GM12878 (cell line): ENCODE measurements around the gene PTMA. TPM values are rescaled to one million over a fixed set of nuclear protein-coding genes. Genes with fewer than 3 reads are reported as not detected.

ENCODE experiments used
- ATAC-seq: fragments of 200-7000 bp; cut with Tn5 transposase; 3 replicates; pipeline ENCODE4 v1.9.1; 2020; ENCODE audit warnings: mild to moderate bottlenecking, moderate library complexity
- BruUV-seq: library from RNA; stranded (reverse); fragments of 400-500 nt; replicated peaks from 2 replicates; lab custom pipeline; 2021; lab: Mats Ljungman, UMichigan
- CTCF ChIA-PET: fragments of 300-600 bp; sonication (Branson Sonifier 250); formaldehyde crosslinking; extraction: SDS; loops from one replicate; lab custom pipeline; 2021; ENCODE audit warnings: inconsistent platforms; lab: Yijun Ruan, JAX
- POLR2A ChIA-PET: fragments of 350-600 bp; formaldehyde crosslinking; extraction: SDS; loops from one replicate; lab custom pipeline; 2021; ENCODE audit warnings: inconsistent platforms; lab: Charles Lee
- RAD21 ChIA-PET: fragments of 300-600 bp; sonication (Branson Sonifier 250); formaldehyde crosslinking; loops from one replicate; lab custom pipeline; 2023; ENCODE audit warnings: antibody characterized with exemption; ENCODE audit not compliant: unreplicated experiment; lab: Charles Lee
- SMC1A ChIA-PET: fragments of 300-600 bp; sonication (Branson Sonifier 250); formaldehyde crosslinking; loops from one replicate; lab custom pipeline; 2023; ENCODE audit not compliant: unreplicated experiment, uncharacterized antibody; lab: Charles Lee
- DNase-seq: peaks from one replicate; pipeline ENCODE4 v3.0.0-alpha.2; 2011; ENCODE audit warnings: low read depth, low spot score
- FAIRE-seq: peaks from 3 replicates; lab custom pipeline; 2011; peaks lifted over from hg19 to GRCh38; lab: Jason Lieb, UNC
- H2AFZ ChIP-seq: 2 replicates; pipeline ENCODE4 v1.6.0; 2011; ENCODE audit warnings: low read depth, low read length, control low read depth; ENCODE audit not compliant: control insufficient read depth
- H3K27ac ChIP-seq: 2 replicates; pipeline ENCODE4 v1.5.1; 2011; ENCODE audit warnings: control low read depth; ENCODE audit not compliant: control insufficient read depth, insufficient read depth
- H3K27me3 ChIP-seq, 2 experiments: replicated peaks in 1 of 2; 2 replicates each; pipeline versions ENCODE4 v1.6.0 to v1.6.1; 2011; ENCODE audit warnings: low read length in 1 of 2; ENCODE audit not compliant: control insufficient read depth in 2 of 2, insufficient read depth in 2 of 2
- H3K36me3 ChIP-seq, 2 experiments: 2 replicates each; pipeline ENCODE4 v1.5.1; 2011; ENCODE audit warnings: low read length in 1 of 2; ENCODE audit not compliant: control insufficient read depth in 2 of 2, insufficient read depth in 2 of 2
- H3K4me1 ChIP-seq: 2 replicates; pipeline ENCODE4 v1.6.1; 2011; ENCODE audit warnings: mild to moderate bottlenecking, low read length, moderate library complexity, mixed read lengths; ENCODE audit not compliant: control insufficient read depth, insufficient read depth
- H3K4me2 ChIP-seq: 2 replicates; pipeline ENCODE4 v1.6.0; 2011; ENCODE audit warnings: control low read depth; ENCODE audit not compliant: control insufficient read depth, insufficient read depth
- H3K4me3 ChIP-seq: fragments of 200-600 bp; sonication (generic); 2 replicates; pipeline ENCODE4 v1.5.1; 2016
- H3K79me2 ChIP-seq: 2 replicates; pipeline ENCODE4 v1.6.0; 2011; ENCODE audit warnings: low read length; ENCODE audit not compliant: control insufficient read depth, insufficient read depth
- H3K9ac ChIP-seq: 2 replicates; pipeline ENCODE4 v1.8.0; 2011; ENCODE audit warnings: low read length, control low read depth, mixed read lengths; ENCODE audit not compliant: control insufficient read depth, insufficient read depth
- H3K9me3 ChIP-seq: replicated peaks from 3 replicates; pipeline ENCODE4 v1.5.1; 2011; ENCODE audit warnings: mild to moderate bottlenecking, low read length; ENCODE audit not compliant: control insufficient read depth, insufficient read depth
- H4K20me1 ChIP-seq: 2 replicates; pipeline ENCODE4 v1.6.0; 2011; ENCODE audit not compliant: control insufficient read depth, insufficient read depth
- EZH2 ChIP-seq: IDR thresholded peaks from 2 replicates; pipeline ENCODE4 v1.6.1; 2012; ENCODE audit warnings: low read depth, mild to moderate bottlenecking, control low read depth, inconsistent platforms, low read length, borderline replicate concordance; ENCODE audit not compliant: control insufficient read depth
- FOS ChIP-seq: IDR thresholded peaks from 3 replicates; pipeline ENCODE4 v1.6.1; 2011; ENCODE audit warnings: borderline replicate concordance; ENCODE audit not compliant: insufficient read length; ENCODE audit errors: extremely low read depth
- NFYA ChIP-seq: IDR thresholded peaks from 2 replicates; pipeline ENCODE4 v1.6.1; 2011; ENCODE audit warnings: low read depth, mild to moderate bottlenecking, low read length, improper control_type of control experiment, borderline replicate concordance
- NKRF ChIP-seq: fragments of 450-650 bp; conservative IDR thresholded peaks from 2 replicates; pipeline ENCODE4 v1.6.1; 2017; ENCODE audit warnings: mild to moderate bottlenecking, moderate library complexity
- POLR2A ChIP-seq: IDR thresholded peaks from 2 replicates; pipeline ENCODE4 v1.6.1; 2011; ENCODE audit warnings: low read depth, mild to moderate bottlenecking, low read length
- RELA ChIP-seq: fragments of 450-650 bp; IDR thresholded peaks from 2 replicates; pipeline ENCODE4 v1.8.0; 2014; ENCODE audit warnings: borderline replicate concordance; ENCODE audit not compliant: partially characterized antibody
- RFX5 ChIP-seq: IDR thresholded peaks from 2 replicates; pipeline ENCODE4 v1.6.1; 2011; ENCODE audit warnings: low read depth, low read length, improper control_type of control experiment
- SP1 ChIP-seq: IDR thresholded peaks from one replicate; pipeline ENCODE4 v1.6.1; 2011; ENCODE audit warnings: low read depth, low read length
- SREBF1 ChIP-seq: IDR thresholded peaks from 2 replicates; pipeline ENCODE4 v1.6.1; 2012; ENCODE audit warnings: mild to moderate bottlenecking, low read length
- SUPT20H ChIP-seq: IDR thresholded peaks from 2 replicates; pipeline ENCODE4 v1.6.1; 2011; ENCODE audit warnings: low read depth, mild to moderate bottlenecking, low read length, moderate library complexity, borderline replicate concordance; ENCODE audit not compliant: control insufficient read depth
- WGBS: methylation state at CpG from one replicate; pipeline ENCODE4 v1.1.6; 2016; ENCODE audit warnings: low lambda C conversion rate; ENCODE audit not compliant: insufficient replicate concordance, insufficient coverage; ENCODE audit errors: missing lambda C conversion rate; 5-methylcytosine and 5-hydroxymethylcytosine counted together
- in situ Hi-C: fragments of 300-500 bp; cut with MboI; formaldehyde crosslinking; loops from 9 replicates; pipeline ENCODE4 v1.14.3; 2018; ENCODE audit warnings: mixed read lengths
- intact Hi-C: fragments of 100-400 bp; cut with micrococcal nuclease; formaldehyde crosslinking; loops from one replicate; pipeline ENCODE4 v1.14.2; 2022; ENCODE audit not compliant: unreplicated experiment
- polyA plus RNA-seq, 11 experiments: library from polyadenylated mRNA; depleted of rRNA in 4 of 11; unstranded in 6 of 11; stranded (reverse) in 5 of 11; fragments of >200 nt; fragmentation: Nextera tagmentation in 4 of 11; fragmentation: Illumina TruSeq in 1 of 11; extraction: Ambion mirVana in 4 of 11; extraction: Trizol in 1 of 11; gene quantifications; 1 replicate in 1 of 11; 2 replicates in 10 of 11; pipeline versions ENCODE4 v1.2.1 to v1.2.3, GENCODE V29; 2011 to 2016; ENCODE audit warnings: inconsistent platforms in 2 of 11, missing spikeins in 2 of 11, low read depth in 1 of 11
- total RNA-seq, 4 experiments: library from RNA; depleted of rRNA in 3 of 4; stranded (reverse); fragments of >200 nt in 3 of 4; fragmentation: Illumina TruSeq in 1 of 4; extraction: Trizol in 1 of 4; gene quantifications; 2 replicates each; pipeline versions ENCODE4 v1.2.1 to v1.2.3, GENCODE V29; 2013 to 2021
- TF ChIP-seq, protein P1 (sequence below): IDR thresholded peaks from 2 replicates; pipeline ENCODE4 v1.6.1; 2011; ENCODE audit warnings: borderline replicate concordance, low read depth, mild to moderate bottlenecking, moderate library complexity, low read length; ENCODE audit not compliant: insufficient read depth, poor library complexity, severe bottlenecking
- TF ChIP-seq, protein P2 (sequence below): IDR thresholded peaks from 2 replicates; pipeline ENCODE4 v1.6.1; 2011; ENCODE audit warnings: mild to moderate bottlenecking, low read depth, low read length, moderate library complexity; ENCODE audit not compliant: insufficient replicate concordance
- TF ChIP-seq, protein P3 (sequence below): fragments of 450-650 bp; formaldehyde crosslinking; IDR thresholded peaks from 2 replicates; pipeline ENCODE4 v1.4.0; 2020; ENCODE audit warnings: mild to moderate bottlenecking, moderate library complexity

PTMA gene
- total and polyA plus RNA-seq, 10 of the 15 experiments (the other 5 are each of a cell fraction or from before 2014, with no cell fraction given): 1,144 to 5,018 (median 3,464) TPM

GRCh38 chr2:231664727-231665126 lies 43.6 kb upstream of the PTMA start:
- peak overlapping the region; percentile 97 for H3K27ac ChIP-seq
- H2AFZ ChIP-seq: peak overlapping the region; percentile 24; the same call in 1 of the 2 replicates
- intact Hi-C loops: loop anchor here (10.0 kb wide), 1 partner anchor 270 kb away; the partner anchor contains the start of gene B3GNT7
- RAD21 ChIA-PET: interaction anchor here (0.8 to 9.4 kb wide), 4 partner anchors 8 to 51 kb away, joined by 3 to 70 read pairs (median 28); no protein-coding TSS in a partner anchor
- SMC1A ChIA-PET: interaction anchor here (1.9 to 3.9 kb wide), 2 partner anchors 10 to 13 kb away, joined by 6 to 20 read pairs; no protein-coding TSS in a partner anchor
- WGBS: 80% methylated on average over 8 of the region's 8 CpGs
- no peaks in the 10 kb centered on the region for H3K27me3 ChIP-seq
- H3K9ac ChIP-seq: peak overlapping the region; percentile 18; the same call in 1 of the 2 replicates
- peaks cover 41% of the 10 kb centered on the region for H3K4me1 ChIP-seq
- peaks cover 19% of the 10 kb centered on the region for H3K79me2 ChIP-seq
- POLR2A ChIA-PET: interaction anchor here (0.7 to 9.2 kb wide), 6 partner anchors 10 to 116 kb away, joined by 3 to 119 read pairs (median 20); partner anchors contain the start of genes PDE6D and PTMA
- no peaks in the 10 kb centered on the region for H3K36me3 ChIP-seq
- no TSS peak for BruUV-seq
- ATAC-seq (no peak), DNase-seq (no peak), FAIRE-seq (no peak)
- no peaks in the 10 kb centered on the region for H4K20me1 ChIP-seq
- H3K4me2 ChIP-seq: no peak overlapping the region
- no peak overlapping the region for H3K4me3 ChIP-seq
- CTCF ChIA-PET: interaction anchor here (1.2 to 9.9 kb wide), 4 partner anchors 10 to 51 kb away, joined by 4 to 151 read pairs (median 27); partner anchors contain the start of gene PTMA
- in situ Hi-C loops: no loop called here
- H3K9me3 ChIP-seq: no peaks in the 10 kb centered on the region
- TF ChIP-seq NFYA: no peak
- TF ChIP-seq, protein P1, sequence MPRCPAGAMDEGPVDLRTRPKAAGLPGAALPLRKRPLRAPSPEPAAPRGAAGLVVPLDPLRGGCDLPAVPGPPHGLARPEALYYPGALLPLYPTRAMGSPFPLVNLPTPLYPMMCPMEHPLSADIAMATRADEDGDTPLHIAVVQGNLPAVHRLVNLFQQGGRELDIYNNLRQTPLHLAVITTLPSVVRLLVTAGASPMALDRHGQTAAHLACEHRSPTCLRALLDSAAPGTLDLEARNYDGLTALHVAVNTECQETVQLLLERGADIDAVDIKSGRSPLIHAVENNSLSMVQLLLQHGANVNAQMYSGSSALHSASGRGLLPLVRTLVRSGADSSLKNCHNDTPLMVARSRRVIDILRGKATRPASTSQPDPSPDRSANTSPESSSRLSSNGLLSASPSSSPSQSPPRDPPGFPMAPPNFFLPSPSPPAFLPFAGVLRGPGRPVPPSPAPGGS: no peak
- TF ChIP-seq NKRF: no peak
- TF ChIP-seq, protein P2, sequence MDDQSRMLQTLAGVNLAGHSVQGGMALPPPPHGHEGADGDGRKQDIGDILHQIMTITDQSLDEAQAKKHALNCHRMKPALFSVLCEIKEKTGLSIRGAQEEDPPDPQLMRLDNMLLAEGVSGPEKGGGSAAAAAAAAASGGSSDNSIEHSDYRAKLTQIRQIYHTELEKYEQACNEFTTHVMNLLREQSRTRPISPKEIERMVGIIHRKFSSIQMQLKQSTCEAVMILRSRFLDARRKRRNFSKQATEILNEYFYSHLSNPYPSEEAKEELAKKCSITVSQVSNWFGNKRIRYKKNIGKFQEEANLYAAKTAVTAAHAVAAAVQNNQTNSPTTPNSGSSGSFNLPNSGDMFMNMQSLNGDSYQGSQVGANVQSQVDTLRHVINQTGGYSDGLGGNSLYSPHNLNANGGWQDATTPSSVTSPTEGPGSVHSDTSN: no peak
- no peak for TF ChIP-seq FOS
- no peak for TF ChIP-seq RFX5
- no peak for TF ChIP-seq SUPT20H
- no peak for TF ChIP-seq SREBF1
- TF ChIP-seq EZH2: no peak
- no peak for TF ChIP-seq POLR2A
- no peak for TF ChIP-seq RELA
- no peak for TF ChIP-seq SP1
- TF ChIP-seq, protein P3, sequence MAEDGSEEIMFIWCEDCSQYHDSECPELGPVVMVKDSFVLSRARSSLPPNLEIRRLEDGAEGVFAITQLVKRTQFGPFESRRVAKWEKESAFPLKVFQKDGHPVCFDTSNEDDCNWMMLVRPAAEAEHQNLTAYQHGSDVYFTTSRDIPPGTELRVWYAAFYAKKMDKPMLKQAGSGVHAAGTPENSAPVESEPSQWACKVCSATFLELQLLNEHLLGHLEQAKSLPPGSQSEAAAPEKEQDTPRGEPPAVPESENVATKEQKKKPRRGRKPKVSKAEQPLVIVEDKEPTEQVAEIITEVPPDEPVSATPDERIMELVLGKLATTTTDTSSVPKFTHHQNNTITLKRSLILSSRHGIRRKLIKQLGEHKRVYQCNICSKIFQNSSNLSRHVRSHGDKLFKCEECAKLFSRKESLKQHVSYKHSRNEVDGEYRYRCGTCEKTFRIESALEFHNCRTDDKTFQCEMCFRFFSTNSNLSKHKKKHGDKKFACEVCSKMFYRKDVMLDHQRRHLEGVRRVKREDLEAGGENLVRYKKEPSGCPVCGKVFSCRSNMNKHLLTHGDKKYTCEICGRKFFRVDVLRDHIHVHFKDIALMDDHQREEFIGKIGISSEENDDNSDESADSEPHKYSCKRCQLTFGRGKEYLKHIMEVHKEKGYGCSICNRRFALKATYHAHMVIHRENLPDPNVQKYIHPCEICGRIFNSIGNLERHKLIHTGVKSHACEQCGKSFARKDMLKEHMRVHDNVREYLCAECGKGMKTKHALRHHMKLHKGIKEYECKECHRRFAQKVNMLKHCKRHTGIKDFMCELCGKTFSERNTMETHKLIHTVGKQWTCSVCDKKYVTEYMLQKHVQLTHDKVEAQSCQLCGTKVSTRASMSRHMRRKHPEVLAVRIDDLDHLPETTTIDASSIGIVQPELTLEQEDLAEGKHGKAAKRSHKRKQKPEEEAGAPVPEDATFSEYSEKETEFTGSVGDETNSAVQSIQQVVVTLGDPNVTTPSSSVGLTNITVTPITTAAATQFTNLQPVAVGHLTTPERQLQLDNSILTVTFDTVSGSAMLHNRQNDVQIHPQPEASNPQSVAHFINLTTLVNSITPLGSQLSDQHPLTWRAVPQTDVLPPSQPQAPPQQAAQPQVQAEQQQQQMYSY (CRISPR knock-in tag): no peak
